Fibroblast of pulmonary artery (primary cell): Measurements from ENCODE around the gene CRYBB2.
A peak's percentile ranks its signal among the peaks of the same experiment; 100 is the strongest.
"Not testable (repeated sequence)": the region's sequence is repeated elsewhere in the genome, so short reads cannot be mapped to it uniquely, and the experiment has no call there.

Source experiments
- DNase-seq: peaks from one replicate; pipeline ENCODE4 v3.0.0-alpha.2; 2010; ENCODE audit warnings: low read depth
- H3K4me3 ChIP-seq: replicated peaks from 2 replicates; pipeline ENCODE4 v1.5.1; 2011; ENCODE audit warnings: low read depth, mild to moderate bottlenecking, control low read depth, low read length, moderate library complexity
- CTCF ChIP-seq: IDR thresholded peaks from 2 replicates; pipeline ENCODE4 v1.5.1; 2011; ENCODE audit warnings: mild to moderate bottlenecking, control low read depth, low read length, inconsistent platforms; ENCODE audit errors: missing control alignments

CRYBB2 gene

GRCh38 chr22:25235547-25236290 is 16.3 kb downstream of the CRYBB2 start:
- peak; percentile 84 for DNase-seq
- H3K4me3 ChIP-seq, result no peak overlapping the region
- TF ChIP-seq CTCF, result peak; percentile 61

- H3K4me3 ChIP-seq, result no peak overlapping the region
- no peak for DNase-seq
- no peak for TF ChIP-seq CTCF
These were observed 17.0 kb downstream of the CRYBB2 start for GRCh38 chr22:25236417-25236816.

GRCh38 chr22:25237503-25237902 is 18.1 kb downstream of the CRYBB2 start:
- H3K4me3 ChIP-seq, result no peak overlapping the region
- no peak for DNase-seq
- no peak for TF ChIP-seq CTCF

GRCh38 chr22:25238058-25238457 is 18.6 kb downstream of the CRYBB2 start:
- not testable (repeated sequence) for DNase-seq, H3K4me3 ChIP-seq

GRCh38 chr22:25255169-25255568 is 35.7 kb downstream of the CRYBB2 start:
- H3K4me3 ChIP-seq, DNase-seq: not testable (repeated sequence)

GRCh38 chr22:25267567-25267966 is 48.1 kb downstream of the CRYBB2 start:
- not testable (repeated sequence) for DNase-seq, H3K4me3 ChIP-seq

GRCh38 chr22:25268902-25269301 is 49.5 kb downstream of the CRYBB2 start:
- not testable (repeated sequence) for DNase-seq, H3K4me3 ChIP-seq

GRCh38 chr22:25270061-25270460 is 50.6 kb downstream of the CRYBB2 start:
- DNase-seq, result not testable (repeated sequence)

GRCh38 chr22:25273231-25273630 is 53.8 kb downstream of the CRYBB2 start:
- H3K4me3 ChIP-seq, DNase-seq: not testable (repeated sequence)

More at GRCh38 chr22:25270061-25270460, 50.6 kb downstream of the CRYBB2 start:
- not testable (repeated sequence) for H3K4me3 ChIP-seq

GRCh38 chr22:25273928-25274327 is 54.5 kb downstream of the CRYBB2 start:
- not testable (repeated sequence) for H3K4me3 ChIP-seq, DNase-seq

- H3K4me3 ChIP-seq, DNase-seq: not testable (repeated sequence)
These were observed 60.7 kb downstream of the CRYBB2 start for GRCh38 chr22:25280118-25280517.
